T-helper 2 cell treated with Interferon-gamma antibody and Interleukin-4, amounts not matched to agents 100 ng/mL and 5 ng/mL, for 36 hours (primary cell): ENCODE data around the gene EPHA4. TPM values are rescaled to one million over a fixed set of nuclear protein-coding genes. Genes with fewer than 3 reads are reported as not detected.
"Not testable (repeated sequence)": the region's sequence is repeated elsewhere in the genome, so short reads cannot be mapped to it uniquely, and the experiment has no call there.

Experiments
- intact Hi-C: fragments of 100-400 bp; cut with micrococcal nuclease; formaldehyde crosslinking; loops from one replicate; pipeline ENCODE4 v1.15.1; 2023
- total RNA-seq: library from RNA; stranded (reverse); gene quantifications from 2 replicates; pipeline ENCODE4 v1.2.3, GENCODE V29; 2022

EPHA4 gene
- total RNA-seq, 1 donor from 2014 or later = 7.0 TPM

DNA sequence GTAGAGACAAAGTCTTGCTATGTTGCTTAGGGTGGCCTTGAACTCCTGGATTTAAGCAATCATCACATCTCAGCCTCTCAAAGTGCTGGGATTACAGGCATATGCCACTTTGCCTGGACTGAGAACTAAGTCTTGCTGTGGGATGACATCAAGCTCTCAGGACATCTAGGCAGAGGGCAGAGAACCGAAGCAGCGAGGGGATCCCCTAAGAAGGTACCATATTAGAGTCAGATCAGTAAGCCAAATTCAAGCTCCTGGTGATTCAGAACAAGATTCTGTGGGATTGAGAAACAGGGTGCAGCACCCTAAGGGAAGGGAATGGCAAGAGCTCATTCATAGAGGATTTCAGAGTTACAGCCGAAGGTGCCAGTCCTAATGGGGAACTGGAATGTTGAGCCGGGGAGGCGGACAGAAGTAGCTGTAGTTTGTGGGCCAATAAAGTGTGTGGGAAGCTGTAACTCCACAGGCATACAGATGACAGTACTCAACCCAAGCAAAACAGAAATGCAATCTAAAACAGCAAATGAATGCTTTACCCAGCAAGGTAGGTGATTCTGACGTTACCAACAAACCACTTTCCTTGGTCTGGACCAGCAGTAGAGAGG is 30.9 kb downstream of the EPHA4 start:
- intact Hi-C loops = no loop called here

DNA sequence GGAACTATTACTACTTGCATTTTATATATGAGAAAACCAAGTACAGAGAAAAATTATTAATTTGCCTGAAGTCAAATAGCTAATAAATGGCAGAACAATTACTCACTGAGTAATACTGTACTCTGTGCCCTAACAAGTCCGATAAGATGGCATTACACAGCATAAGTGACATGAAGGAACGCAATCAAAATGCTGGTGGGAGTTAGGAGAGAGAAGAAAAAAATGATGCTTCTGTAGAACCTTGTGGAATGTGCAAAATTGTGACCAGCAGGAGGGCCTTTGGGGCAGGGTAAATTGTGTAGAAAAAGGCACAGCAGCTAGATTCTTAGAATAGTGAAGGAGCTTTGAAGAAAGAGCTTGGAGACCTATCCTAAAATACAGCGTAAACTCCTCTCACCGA is 32.9 kb downstream of the EPHA4 start:
- intact Hi-C loops = no loop called here

DNA sequence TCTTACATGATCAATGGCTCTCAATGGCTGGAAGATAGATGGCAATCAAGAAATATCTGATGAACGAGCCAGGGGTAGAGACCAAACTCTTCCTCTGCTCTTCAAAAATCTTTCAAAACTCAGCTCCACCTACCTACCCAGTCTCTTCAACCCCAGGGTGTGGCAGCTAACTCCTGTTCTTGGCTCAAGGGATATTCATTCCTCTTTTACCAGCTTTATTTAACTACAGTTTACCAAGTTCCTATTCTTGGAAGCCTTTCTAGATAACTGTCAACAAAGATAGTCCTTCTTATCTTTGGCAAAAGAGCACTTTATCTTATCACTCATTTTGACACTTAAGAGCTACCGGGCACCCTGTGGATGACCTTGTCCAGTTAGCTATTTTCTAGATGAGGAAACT is 36.3 kb downstream of the EPHA4 start:
- intact Hi-C loops = no loop called here

DNA sequence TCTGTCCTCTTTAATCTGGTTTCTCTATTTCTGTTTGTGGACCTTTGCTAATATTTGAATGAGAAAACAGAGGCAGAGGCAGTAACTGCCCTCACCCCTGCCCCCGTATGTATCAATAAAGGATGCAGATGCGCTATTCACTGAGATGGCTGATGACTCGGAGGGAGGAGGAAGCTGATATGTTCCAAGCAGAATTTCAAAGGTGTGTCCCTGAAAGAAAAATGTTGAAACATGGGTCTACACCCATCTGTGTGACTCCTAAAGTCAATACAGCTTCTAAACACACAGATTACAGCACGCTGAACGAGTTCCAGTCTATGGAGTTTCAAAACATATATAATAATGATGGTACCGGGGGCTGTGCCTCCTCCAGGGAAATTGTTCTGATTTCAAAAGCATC is 38.8 kb downstream of the EPHA4 start:
- intact Hi-C loops = no loop called here

DNA sequence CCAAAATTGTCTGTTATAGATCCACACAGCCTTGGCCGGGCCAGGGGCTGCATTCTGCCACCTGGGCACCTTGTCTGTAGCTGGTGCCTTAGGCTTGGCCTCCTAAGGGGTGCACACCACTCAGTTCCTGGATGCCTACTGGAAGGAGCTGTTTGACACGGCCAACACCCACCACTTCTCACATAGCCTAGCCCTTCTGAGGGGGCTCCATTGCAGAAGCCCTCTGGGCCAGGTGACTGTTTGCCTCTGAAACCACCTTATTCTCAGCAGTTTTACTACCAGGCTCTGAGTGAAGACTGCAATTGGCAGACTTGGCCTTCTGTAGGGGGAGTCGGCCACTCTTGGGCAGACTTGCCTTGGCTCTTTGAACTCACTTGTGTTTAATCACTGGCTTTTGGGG is 39.5 kb downstream of the EPHA4 start:
- intact Hi-C loops = no loop called here

DNA sequence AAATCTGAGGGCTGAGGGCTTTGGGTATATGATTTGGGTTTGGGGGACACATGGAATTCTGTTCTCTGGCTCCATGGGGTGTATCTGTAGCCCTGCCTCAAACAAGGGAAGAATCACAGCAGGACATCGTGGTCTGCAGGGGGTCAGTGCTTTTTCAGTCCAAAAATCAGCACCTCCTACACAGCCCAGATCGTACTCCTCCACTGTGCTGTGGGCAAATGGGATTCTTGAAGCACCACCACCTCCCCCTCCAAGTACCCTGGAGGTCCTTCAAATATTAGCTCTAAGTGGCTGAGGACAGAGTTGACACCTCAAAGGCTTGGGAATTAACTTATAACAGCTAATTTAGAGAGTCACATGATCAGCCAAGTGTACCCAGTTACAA is 41.5 kb downstream of the EPHA4 start:
- intact Hi-C loops = no loop called here

DNA sequence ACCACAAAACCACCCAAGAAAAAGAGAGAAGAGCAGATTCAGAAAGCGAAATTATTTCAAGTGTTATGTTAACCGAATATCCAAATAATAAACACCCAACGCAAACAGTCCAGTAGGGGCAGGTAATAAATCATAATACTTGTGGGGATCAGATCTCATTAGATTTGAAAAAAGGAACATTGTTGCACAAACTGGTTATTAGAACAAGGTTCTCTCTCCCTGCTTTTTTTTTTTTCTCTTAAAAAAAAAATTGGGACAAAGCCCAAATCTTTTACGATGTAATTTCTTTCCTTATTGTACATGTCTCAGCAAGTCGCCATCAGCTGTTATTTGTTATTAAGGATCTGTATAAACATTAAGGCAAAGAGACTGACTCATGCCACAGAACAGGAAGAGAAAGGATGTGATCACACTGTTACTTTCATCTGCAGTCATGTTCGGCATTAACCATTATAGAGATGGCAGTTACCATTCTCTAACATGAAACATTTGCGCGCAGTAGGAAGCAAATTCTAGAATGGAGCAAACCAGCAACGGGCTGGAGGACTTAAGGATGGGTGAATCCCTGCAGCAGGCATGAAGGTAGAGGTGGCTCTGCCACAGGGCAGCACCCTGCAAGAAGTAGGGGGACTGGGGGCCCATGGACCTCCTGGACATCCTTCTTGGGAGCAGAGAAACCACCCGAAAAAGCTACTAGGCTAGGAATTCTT is 42.0 kb downstream of the EPHA4 start:
- intact Hi-C loops = no loop called here

DNA sequence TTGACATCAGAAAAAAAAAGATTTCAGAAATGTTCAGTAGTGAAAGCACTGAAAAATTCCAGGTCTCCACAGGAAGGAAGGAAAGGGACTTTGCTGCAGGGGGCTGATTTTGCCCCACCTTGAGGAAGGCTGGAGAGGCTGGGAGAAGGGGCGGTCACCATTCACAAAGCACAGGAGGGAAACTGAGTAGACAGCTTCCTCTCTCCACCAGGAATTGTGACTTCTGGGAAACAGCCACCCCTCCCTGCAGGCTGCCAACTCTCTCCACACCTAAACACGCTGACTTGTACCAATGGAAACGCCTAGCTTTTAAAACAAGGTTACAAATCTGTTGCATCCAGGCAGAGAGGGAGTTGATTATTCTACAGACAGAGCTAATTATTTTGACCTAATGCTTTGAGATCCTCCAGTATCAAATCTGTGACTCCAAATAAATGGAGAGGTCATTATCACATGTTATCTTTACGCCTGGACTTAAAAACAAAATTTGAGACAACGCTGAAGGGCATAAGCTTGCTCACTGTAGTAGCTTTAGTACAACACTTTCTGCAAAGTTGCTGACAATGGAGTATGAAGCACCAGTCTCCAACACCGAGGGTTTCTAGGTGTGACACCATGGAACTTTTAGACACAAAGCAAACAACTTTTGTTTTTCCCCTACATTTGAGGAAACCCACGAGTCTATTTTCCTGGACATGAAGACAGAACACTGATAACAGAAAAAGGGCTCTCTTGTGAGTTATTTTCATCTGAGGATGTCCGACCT is 42.7 kb downstream of the EPHA4 start:
- intact Hi-C loops = no loop called here

DNA sequence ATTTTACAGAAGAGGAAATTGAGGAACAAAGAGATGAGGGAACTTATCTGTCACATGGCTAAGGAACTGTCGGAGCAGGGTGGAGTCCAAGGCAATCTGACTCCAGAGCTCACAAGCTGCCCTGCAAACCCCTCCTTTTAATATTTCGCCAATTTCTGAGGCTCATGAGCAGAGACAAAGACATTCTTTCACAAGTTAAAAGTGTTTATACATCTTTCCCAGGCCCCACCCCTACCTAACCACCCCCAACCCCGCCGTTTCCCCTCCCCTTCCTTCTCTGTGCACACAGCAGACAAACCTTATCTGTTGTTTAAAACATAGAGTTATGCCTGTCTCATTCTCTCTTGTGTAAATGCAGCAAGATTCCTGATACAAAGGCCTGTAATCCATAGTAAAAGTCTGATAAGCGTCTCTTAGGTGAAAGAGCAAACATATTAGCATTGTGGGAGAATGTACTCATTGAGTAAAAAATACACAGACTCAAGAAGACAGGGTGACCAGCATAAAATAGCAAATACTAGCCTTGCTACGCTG is 44.3 kb downstream of the EPHA4 start:
- intact Hi-C loops = no loop called here

DNA sequence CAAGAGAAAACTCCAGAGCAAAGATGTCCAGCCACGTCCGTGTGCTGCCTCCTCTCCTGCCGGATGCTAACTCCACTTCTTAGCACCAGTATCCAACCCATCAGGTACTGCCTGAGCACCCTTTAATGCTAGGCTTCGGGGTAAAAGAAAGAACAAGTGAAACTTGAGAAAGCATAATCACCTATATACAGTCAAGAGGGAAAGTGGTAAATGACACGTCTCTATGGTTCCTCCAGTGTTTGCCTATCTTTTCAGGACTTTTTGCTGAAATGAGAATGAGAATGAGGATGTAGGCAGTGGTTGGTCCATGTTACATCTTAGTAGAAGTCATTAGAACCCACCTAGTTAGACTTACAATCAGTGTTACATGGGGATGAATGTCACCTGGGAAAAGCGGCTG is 47.9 kb downstream of the EPHA4 start:
- intact Hi-C loops = no loop called here

DNA sequence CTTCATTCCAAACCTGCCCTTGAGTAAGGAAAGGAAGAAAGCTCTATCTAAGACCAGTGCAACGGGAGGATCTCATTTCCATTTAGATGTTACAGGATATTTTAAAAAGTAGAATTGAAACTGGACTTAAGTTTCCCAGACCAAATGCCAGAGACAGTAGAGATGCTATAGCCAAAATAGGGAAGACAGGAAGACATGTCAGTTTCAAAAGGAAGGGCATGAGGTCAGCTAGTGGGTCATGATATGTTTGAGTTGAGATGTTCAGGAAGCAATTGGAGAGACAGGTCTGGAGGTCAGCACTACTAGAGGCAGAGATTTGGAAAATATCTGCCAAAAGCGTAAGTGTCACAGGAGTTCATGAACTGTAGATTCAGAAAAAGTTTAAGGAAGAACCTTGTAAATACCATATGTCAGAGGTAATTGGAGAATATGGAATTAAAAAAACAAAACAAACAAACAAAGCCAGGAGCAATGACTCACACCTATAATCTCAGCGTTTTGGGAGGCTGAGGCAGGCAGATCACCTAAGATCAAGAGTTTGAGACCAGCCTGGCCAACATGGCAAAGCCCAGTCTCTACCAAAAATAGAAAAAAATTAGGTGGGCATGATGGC is 50.8 kb downstream of the EPHA4 start:
- intact Hi-C loops = no loop called here

DNA sequence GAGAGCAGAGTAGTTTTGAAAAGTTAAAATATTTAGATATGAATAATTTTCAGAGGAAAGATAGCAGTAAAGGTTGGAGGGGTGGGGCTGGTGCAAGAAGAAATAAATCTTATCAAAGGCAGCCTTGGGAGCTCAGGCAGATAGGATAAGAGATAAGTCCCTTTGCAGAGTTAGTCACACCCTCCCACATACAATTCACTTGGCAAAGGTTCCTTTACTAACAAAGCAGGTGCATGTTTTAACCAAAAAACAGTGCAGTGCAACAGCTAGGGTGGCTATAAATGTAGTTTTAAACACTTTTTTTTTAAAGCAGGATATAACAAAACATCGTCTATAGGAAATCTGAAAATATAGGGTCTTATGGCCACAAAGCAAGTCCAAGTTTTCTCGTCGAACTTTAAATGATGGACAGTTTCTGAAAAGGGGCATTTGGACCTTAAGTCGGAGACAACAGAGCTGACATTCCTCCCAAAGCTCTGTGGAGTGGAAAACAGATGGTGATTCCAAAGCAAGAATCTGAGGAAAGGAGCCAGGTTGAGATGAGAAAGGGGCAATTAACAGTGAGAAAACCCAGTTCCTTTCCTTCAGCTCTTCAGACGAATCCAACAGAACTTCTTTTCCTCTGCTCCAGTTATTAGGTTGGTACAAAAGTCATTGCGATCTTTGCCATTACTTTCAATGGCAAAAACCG is 53.0 kb downstream of the EPHA4 start:
- intact Hi-C loops = loop anchor here (1.0 to 5.0 kb wide), 3 partner anchors 52 to 1268 kb away; partner anchors contain the start of gene EPHA4

DNA sequence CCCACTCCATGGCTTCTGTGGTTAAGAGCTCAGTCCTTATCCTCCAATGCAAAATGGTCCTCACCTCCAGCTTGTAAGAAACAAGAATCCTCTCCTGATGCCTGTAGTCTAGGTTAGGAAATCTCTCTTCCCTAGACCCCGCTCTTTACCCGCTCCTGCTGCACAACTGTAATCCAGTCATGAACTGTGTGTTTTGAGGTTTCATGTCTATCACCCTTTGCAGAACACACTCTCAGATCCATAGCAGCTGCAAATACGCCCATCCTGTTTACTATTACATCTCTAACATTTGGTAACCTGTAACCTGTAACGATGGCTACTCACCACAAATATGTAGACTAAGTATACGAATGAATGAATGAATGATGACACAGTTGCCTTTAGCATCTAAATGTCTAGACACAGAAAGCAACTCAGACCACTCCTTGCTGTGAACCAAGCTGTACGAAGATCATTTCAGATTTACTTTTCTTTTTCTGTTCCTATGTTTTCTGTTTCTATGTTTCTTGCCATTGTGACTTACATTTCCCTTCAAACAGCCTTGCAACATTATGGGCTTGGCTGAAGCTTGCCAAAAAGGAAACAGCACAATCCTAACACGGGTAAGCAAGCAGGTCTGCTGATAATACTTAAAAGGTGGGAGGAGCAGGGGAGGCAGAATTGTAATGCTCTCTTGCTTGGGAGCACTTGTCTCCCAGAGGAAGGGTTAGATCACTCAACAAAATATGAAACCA is 53.7 kb downstream of the EPHA4 start:
- intact Hi-C loops = loop anchor here (1.0 to 5.0 kb wide), 3 partner anchors 51 to 1269 kb away; partner anchors contain the start of gene EPHA4

DNA sequence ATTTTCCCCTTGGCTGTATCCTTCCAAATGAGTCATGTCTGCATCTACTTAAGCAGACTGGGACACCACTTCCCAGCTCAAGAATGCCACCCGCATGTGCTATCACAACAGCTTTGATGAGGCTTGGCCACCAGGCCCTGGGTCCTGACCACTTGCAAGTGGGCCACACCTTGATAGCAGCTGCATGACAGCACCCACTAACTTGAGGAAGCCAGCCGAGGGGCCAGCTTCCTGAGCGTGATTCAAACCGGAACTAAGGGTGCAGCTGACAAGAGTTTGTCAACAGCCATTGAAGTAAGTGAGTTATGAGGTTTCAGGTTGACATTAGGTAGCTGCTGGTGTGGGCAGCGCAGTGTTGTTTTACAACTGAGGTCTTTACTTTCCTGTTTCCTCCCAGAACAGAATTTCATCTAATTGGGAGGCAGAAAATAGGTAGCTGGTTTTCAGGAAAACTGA is 54.4 kb downstream of the EPHA4 start:
- intact Hi-C loops = loop anchor here (1.0 to 5.0 kb wide), 3 partner anchors 50 to 1270 kb away; partner anchors contain the start of gene EPHA4

DNA sequence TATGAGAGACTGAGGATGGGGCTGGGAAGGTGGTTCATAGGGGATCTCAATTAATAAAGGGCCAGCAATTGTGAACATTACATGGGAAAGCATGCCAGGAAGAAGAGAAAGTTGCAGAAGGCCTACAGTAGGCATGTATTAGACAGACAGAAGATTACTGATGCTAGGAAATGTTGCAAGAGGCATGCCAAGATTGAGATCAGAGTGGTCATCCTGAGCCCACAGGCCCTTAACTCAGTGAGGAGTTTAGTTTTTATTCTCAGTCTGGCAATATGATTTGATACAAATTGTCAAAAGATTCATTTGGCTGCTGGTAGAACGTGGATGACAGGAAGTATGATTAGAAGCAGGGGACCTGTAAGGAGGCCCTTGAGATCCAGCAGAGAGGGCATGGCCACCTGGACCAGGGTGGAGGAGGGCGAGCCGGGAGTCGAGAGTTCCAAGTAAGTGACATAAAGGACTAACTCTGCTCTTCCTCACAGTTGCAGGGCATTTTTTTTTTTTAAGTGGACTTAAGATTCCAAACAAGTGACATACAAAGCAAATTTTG is 54.9 kb downstream of the EPHA4 start:
- intact Hi-C loops = loop anchor here (5.0 kb wide), 2 partner anchors 50 to 1270 kb away; no protein-coding TSS in a partner anchor

DNA sequence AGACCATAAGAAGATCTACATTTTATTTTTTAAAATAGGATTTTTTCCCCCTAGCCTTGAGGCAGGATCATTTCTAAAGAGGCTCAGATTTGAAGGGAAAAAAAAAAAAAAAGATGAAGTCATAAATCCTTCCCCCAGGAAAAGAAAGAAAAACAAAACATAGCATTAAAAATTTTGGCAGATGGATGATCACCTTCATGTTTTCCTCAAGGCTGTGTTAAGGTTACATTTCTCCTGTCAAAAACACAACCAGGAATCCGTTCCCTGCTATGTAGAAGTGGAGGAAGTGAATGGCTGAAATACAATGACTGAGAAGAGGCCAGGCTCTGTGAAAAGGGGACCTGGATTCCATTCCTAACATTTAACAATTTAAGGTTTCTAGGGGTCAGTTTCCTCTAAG is 56.2 kb downstream of the EPHA4 start:
- intact Hi-C loops = loop anchor here (5.0 kb wide), 2 partner anchors 49 to 1271 kb away; no protein-coding TSS in a partner anchor

DNA sequence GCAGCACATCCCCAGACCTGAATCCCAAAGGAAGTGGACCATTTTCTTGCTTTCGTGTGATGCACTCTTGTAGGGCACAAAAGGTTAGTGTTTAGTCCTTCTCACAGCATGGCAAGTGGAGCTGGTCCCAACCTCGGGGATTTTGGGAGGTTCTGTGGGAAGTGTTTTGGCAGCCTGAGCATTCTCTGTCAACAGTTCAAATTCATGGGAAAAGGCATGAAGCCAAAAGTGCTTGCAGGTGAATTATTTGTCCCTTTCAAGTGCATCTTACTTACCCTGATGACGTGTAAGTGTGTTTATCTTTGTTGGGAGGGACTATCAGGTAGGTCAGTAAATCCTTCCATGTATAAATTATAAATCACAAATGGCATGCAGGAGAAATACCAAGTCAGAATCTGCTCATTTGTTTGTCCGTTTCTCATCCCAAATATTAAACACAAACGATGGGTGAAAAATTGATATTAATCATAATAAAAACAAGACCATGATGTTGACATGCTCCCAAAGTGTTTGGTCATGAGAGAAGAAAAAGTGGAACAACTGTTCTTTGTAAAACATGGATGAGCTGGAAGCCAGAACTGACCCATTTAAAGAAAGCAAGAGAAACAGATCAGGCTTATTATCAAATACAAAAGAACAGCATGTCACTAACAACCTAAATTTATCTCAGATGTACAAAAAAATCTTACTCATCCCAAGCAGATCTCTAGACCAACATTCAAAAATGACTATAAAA is 57.6 kb downstream of the EPHA4 start:
- intact Hi-C loops = loop anchor here (5.0 kb wide), 2 partner anchors 47 to 1273 kb away; no protein-coding TSS in a partner anchor

DNA sequence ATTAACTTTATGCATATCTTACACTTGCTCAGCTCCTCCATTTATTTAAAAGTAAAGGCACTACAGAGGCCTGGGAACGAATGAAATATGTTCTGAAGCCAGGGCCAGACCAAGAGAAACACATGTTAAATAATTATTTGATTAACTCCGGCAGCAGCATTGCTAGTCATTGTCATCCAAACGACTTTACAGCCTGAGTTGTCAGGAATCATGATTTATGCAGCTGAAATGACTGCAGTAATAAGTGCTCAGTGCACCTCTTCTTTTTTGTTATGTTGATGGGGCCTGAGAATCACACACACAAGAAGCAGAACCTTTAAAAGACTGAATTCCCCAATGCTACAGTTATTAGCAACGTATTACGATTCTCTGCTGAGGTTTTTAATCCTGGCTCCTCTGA is 58.9 kb downstream of the EPHA4 start:
- intact Hi-C loops = no loop called here

DNA sequence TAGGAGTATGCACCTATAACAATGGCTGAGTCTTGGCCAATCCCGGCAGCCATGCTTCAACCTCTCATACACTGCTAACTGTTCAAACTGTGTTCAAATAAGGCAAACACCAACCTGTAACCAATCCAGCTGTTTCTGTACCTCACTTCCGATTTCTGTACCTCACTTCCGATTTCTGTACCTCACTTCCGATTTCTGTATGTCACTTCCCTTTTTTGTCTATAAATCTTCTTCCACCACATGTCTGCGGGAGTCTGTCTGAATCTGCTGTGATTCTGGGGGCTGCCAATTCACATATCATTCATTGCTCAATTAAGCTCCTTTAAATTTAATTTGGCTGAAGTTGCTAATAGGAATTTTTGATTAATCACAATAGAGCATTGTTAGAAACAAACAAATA is 60.8 kb downstream of the EPHA4 start:
- intact Hi-C loops = not testable (repeated sequence)
